ENCODE data around the gene MICALL1.

The MICALL1 gene

GRCh38 chr22:37985751-37986281 is 79.7 kb downstream of the MICALL1 start:
- no peak for DNase-seq

- no peak for DNase-seq
Observed at GRCh38 chr22:37986371-37986770, 80.3 kb downstream of the MICALL1 start.

- no peak for DNase-seq
Observed at GRCh38 chr22:37989146-37990045, 83.3 kb downstream of the MICALL1 start.

GRCh38 chr22:37990301-37990700 is 84.2 kb downstream of the MICALL1 start:
- no peak for DNase-seq

- DNase-seq: no peak
Observed at GRCh38 chr22:37990862-37991261, 84.8 kb downstream of the MICALL1 start.

- DNase-seq: no peak
Observed at GRCh38 chr22:37991731-37992442, 85.8 kb downstream of the MICALL1 start.
